GM13977 (cell line): ENCODE results near the gene GNAL.

Experiments used
- DNase-seq: peaks from one replicate; pipeline ENCODE4 v3.0.0; 2012; ENCODE audit warnings: low spot score
- CTCF ChIP-seq: IDR thresholded peaks from 2 replicates; pipeline ENCODE4 v1.5.1; 2012; ENCODE audit warnings: mild to moderate bottlenecking, control low read depth; ENCODE audit not compliant: insufficient read depth; ENCODE audit errors: extremely low read depth, missing control alignments
- in situ Hi-C: fragments of 300-500 bp; cut with MboI; formaldehyde crosslinking; loops from one replicate; pipeline ENCODE4 v1.12.0; 2022; ENCODE audit warnings: low sequenced_read_pairs, low pct_unique_long_range_greater_than_20kb, mixed read lengths, inconsistent platforms; ENCODE audit not compliant: unreplicated experiment

GNAL gene

DNA sequence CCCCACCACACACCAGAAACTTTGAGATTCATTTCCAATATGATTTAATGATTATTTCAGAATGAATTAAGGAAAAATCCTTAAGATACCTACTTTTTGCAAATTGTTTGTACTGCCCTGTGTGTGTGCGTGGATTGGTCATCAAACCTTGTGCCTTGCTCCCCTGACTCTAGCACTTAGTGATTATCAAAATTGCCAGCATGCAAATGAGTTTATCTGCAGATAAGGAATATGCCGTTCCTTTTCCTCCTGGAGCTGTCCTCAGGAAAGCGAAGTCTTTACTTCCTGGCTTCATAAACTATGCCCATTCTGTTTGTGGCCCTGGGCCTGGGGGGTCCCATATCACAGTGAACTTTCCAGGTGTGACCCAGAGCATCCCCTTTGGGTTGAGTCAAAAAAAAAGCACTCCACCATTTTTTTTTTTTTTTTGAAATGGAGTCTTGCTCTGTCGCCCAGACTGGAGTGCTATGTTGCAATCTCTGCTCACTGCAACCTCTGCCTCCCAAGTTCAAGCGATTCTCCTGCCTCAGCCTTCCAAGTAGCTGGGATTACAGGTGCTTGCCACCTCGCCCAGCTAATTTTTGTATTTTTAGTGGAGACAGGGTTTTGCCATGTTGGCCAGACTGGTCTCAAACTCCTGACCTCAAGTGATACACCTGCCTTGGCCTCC is 173.5 kb downstream of the GNAL start:
- no peak for TF ChIP-seq CTCF
- in situ Hi-C loops = no loop called here
- no peak for DNase-seq

GRCh38 chr18:11864471-11864870 is 175.4 kb downstream of the GNAL start:
- TF ChIP-seq CTCF = no peak
- in situ Hi-C loops = no loop called here
- no peak for DNase-seq

GRCh38 chr18:11865071-11865470 is 176.0 kb downstream of the GNAL start:
- in situ Hi-C loops = no loop called here
- TF ChIP-seq CTCF = no peak
- no peak for DNase-seq

GRCh38 chr18:11866329-11866728 is 177.3 kb downstream of the GNAL start:
- TF ChIP-seq CTCF = no peak
- DNase-seq = no peak
- in situ Hi-C loops = no loop called here

GRCh38 chr18:11866764-11867163 is 177.7 kb downstream of the GNAL start:
- TF ChIP-seq CTCF = no peak
- in situ Hi-C loops = no loop called here
- DNase-seq = no peak

DNA sequence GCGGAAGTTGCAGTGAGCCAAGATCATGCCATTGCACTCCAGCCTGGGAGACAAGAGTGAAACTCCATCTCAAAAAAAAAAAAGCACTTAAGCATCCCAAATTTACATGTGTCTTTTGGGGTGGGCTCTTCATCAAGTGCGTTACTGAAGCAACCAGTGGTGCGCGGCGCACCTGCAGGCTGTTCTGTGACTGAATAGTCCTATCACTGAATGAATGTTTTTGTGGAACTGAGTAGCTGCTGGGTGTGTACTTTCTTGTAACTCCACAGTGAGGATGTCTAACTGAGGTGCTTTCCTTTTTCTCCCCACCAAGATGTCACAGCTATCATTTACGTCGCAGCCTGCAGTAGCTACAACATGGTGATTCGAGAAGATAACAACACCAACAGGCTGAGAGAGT is 179.2 kb downstream of the GNAL start:
- DNase-seq = no peak
- TF ChIP-seq CTCF = no peak
- in situ Hi-C loops = no loop called here
